Liver (tissue), 3 donors: ENCODE measurements around the gene ERC1.

Source experiments
- ATF3 ChIP-seq: IDR thresholded peaks from 2 replicates; pipeline ENCODE4 v1.6.1; 2016; ENCODE audit warnings: antibody characterized with exemption
- TAF1 ChIP-seq: conservative IDR thresholded peaks from 2 replicates; pipeline ENCODE4 v1.6.1; 2016; ENCODE audit warnings: antibody characterized with exemption, mild to moderate bottlenecking
- TF ChIP-seq, protein P1 (sequence below): fragments of 150-350 bp; IDR thresholded peaks from 2 replicates; pipeline ENCODE4 v1.5.1; 2017; ENCODE audit warnings: improper control_type of control experiment, low read depth, low read length; ENCODE audit not compliant: missing input control
- donor health status: healthy.
- donor health status: healthy.

DNA sequence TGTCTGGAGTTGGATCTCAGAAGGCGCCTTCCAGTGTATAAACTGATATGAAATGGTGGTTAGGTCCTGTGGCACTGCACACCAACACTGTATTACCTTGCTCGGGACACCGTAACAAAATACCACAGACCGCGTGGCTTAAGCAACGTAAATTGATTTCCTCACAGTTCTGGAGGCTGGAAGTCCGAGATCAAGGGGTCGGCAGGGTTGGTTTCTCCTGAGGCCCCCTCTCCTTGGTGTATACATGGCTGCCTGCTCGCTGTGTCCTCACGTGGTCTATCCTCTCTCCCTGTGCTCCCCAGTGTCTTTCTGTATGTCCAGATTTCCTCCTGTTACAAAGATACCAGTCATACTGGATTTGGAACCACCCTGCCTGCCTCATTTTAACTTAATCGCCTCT, 475.0 kb downstream of the ERC1 start:
- TF ChIP-seq TAF1 (no peak), ATF3 (no peak)
- TF ChIP-seq, protein P1, sequence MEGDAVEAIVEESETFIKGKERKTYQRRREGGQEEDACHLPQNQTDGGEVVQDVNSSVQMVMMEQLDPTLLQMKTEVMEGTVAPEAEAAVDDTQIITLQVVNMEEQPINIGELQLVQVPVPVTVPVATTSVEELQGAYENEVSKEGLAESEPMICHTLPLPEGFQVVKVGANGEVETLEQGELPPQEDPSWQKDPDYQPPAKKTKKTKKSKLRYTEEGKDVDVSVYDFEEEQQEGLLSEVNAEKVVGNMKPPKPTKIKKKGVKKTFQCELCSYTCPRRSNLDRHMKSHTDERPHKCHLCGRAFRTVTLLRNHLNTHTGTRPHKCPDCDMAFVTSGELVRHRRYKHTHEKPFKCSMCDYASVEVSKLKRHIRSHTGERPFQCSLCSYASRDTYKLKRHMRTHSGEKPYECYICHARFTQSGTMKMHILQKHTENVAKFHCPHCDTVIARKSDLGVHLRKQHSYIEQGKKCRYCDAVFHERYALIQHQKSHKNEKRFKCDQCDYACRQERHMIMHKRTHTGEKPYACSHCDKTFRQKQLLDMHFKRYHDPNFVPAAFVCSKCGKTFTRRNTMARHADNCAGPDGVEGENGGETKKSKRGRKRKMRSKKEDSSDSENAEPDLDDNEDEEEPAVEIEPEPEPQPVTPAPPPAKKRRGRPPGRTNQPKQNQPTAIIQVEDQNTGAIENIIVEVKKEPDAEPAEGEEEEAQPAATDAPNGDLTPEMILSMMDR: no peak
